HG02973 (cell line): ENCODE data around the gene TRMO.

ENCODE experiments used
- ATAC-seq: cut with Tn5 transposase; IDR thresholded peaks from one replicate; pipeline ENCODE4 v1.9.1; 2021; ENCODE audit warnings: moderate library complexity; ENCODE audit not compliant: unreplicated experiment

The TRMO gene

DNA sequence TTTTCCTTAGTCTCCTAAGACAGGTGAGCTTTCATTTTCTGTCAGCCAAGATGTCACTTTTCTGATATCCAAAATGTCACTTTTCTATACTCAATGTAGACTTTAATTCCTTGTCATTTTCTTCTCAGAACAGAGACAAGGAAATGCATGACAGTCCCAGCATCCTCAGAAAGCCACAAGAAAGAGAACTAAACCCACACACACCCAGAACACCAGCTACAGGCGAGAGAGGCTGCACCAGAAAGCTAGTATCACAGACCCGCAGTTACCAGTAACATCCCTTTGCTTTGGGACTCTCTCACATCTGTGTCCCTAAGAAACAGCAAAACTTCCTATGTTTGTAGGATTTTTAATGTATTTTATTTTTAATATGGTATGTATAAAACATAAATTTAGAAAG lies 17.1 kb downstream of the TRMO start:
- no peak for ATAC-seq

DNA sequence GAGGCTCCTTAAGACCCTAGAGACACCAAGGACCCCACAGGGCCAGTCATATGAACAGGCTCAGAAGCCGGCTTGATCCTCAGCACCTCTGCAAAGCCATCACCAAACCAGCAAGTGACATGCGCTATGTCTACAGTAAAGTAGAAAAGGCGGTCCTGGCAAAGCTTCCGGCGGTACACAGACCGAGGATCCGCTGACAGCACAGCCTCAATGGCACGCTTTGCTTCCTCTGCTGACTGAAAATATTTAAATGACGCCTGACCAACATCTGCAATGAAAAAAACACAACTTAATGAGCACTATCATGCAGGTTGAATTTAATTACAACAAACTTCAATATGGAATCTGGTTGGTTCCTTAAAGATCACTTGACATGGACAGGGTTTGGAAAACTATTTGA lies 17.6 kb downstream of the TRMO start:
- ATAC-seq = no peak

DNA sequence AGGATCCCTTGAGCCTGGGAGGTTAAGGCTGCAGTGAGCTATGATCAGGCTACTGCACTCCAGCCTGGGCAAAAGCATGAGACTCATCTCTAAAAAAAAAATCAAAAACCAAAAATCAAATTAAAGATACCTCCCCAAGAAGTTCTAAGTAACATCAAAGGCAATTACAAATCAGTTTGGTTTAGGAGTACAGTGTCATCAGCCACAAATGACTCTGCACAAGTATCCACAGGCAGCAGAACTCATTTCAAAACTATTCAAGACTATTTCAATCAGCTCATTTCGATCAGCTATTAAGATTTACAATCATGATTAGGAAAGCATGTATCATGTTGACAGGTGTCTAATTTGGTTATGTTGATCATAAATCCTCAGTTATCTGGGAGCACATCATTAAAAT lies 19.1 kb downstream of the TRMO start:
- no peak for ATAC-seq

DNA sequence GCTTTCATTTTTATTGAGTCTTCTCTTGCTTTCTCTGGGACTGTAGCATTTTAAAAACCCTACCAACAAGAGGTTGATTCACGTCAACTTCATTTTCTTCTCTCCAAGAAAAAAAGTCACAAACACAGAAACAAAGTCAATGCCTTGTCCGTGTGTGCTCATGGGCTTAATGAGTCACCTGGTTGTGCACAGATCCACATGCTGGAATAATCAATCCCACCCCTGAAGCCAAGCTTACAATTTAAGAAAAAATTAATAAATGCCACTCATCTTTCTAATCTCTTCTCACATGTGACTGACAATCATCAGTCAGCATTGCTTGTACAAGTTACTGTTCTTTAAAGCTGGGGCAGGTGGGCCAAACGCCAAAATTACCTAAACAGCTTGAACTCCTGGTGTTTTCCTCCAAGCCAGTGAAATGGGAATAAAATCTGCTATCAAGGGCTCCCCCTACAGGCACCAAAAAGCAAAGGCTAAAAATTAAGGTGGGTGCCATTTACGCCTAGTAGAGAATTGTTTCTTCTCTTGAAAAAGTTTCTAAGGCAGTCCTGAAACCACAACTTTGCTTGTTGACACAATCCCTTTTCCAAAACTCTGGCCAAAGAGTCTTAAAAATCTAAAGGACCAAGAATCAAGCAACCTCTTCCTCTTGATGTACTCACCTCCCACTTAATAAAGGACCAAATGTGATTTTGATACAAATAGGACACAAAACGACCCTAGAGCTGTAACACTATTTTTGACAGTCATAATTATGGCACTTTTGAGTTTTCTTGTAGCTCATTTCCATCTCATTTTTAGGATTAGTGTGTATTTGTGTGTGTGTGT lies 21.3 kb downstream of the TRMO start:
- ATAC-seq = no peak

DNA sequence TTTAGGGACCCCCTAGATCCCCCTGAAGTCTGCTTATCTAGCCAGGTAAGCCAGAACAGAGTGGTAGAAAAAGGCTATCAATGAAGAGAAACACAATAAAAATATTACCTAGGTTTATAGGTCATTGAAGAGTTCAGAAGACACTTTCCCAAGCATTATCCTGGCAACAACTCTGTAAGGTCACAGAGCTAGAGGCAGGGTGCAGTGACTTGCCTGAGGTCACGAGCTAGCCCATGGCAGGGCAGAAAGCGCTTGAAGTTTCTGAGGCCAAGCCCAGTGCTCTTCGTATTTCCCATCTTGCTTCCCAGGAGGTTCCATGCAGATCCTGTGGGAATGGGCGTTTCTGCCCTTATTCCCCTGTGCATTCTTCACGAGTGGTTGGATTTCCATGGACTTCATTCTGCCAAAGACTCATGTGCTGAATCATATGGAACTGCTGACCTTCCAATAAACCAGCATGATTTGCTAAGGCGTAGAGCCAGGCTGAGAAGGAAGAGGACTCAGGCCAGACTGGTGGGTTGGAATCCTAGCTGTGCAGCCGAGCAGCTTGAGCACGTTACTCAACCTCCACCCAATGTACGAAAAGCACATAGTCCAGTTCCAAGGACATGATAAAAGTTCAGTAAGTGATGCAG lies 22.1 kb downstream of the TRMO start:
- no peak for ATAC-seq

DNA sequence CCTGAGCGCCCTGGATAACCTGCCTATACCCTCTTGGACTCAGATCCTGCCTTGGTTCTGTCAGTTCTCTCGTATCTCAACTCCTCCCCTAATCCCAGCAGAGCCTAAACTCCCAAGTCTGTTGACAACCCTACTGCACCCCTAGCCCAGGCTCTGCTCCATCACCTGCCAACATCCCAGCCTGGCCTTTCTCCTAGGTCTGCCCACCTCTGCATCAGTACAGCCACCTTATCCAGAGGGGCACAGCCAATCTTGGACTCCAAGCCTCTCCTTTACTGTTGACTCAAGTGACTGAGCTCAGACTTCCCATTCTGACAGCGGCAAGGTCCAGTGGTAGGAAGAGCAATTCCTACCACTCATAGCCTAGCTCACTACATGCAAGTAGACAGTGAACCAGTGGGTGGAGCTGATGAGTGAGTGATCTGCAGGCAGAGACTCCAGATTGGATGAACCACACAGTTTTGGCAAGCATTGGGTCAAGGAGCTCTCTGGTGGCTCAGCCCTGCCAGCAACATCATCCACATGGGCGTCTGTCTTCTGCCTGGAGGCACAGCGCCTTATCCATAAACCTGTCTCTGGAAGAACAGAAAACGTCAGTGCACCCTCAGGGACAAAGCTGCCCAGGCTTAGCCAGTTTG lies 26.5 kb downstream of the TRMO start:
- no peak for ATAC-seq

DNA sequence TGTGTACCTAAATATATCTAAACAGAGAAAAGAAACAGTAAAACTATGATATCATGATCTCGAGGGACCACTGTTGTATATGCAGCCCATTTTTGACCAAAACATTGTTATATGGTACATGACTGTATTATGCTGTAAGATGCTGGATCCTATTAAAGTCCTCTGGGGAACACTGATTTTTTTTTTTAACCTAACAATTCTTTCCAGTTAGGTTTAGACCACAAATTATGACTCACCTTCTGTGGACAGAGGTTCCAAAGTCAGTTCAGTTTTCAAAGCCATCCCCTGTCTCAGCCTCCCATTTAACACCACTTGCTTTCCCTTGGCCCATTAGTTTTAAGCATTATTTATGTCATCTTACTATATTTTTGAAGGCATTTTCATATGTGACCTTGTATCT lies 27.1 kb downstream of the TRMO start:
- no peak for ATAC-seq

DNA sequence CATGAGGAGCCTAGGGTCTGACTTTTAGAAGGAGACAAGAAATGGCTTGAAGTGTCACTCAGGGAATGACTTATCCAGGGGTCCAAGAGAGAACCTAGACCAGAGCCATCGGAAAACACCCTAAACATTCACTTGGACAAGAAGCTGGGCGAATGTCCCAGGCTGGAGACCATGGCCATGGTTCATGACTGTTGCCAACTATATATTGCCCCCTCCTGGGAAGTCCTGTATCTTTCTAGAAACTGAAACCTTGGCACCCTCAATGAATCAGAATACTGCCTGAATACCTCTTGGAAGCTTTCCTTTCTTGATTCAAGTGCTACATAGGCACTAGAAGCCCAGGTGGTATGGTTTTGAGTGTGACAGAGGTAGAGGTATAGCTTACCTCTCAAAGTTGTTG lies 29.9 kb downstream of the TRMO start:
- no peak for ATAC-seq

DNA sequence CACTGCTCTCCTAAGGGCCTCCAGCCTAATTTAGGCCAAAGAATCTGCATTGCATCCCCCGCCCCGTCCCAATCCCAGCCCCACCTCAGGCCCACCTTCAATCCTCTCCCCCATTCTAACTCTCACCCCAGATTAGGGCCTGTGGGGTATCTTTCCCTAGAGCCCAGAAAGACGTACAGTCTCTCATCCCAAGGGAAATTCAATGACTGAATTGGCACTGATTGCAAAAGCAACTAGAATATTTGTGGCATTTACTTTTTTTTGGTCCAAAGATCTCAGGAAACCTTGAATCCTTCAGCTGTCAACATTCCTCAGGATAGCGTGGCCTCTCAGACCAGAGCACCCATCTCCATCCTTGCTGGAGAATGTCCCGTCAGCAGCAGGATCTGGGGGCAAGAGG lies 30.6 kb downstream of the TRMO start:
- ATAC-seq = no peak

DNA sequence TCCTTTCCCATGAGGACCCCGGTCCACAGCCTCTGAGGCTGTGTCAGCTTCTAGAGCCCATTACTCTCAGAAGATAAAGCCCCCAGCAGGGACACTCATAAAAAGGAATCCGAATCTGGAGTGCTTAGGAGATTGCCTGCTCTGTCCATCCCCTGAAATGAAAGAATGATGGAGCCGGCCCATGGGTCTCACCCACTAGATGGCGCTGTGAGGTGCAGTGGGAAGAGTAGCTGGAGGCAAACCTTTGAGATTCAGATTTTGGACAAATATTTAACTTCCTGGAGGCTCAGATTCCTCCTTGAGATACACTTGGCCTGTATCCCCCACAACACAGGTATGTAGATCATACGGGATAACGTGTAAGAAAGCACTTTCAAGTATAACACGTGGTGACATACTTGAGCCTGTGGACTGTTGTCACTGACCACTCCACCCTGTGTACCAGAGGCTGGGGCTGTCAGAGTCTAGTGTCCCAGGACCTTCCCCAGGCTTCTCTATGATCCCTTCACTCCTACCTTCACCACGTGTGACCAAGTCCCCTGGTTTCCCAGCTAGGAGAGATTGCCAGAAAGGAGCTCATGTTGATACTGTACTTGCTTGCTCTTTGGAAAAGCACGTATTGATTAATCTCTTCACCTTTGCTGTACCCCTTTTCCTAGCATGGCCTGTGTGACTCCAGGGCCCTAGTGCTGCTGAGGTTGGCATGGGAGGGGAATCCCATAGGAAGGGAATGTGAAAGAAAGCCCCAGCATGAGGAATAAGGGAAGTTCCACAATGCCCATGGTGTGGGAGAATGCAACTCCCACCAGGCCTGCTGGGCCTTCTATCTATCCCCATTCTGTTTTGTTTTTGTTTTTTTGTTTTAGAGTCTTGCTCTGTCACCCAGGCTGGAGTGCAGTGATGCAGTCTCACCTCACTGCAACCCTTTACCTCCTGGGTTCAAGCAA lies 32.1 kb downstream of the TRMO start:
- no peak for ATAC-seq

DNA sequence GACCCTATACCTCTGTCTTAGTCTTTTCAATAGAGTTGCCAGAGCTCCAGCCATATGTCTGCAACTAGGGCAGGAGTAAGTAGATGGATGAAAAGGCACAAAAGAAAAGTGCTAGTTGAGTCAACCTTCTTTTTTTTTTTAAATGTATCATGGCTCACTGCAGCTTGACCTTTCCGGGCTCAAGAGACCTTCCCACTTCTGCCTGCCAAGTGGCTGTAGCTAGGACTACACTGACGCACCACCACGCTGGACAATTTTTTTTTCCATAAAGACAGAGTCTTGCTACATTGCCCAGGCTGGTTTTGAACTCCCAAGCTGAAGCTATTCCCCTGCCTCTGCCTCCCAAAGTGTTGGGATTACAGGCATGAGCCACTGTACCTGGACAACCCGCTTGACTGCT lies 42.0 kb downstream of the TRMO start:
- no peak for ATAC-seq

DNA sequence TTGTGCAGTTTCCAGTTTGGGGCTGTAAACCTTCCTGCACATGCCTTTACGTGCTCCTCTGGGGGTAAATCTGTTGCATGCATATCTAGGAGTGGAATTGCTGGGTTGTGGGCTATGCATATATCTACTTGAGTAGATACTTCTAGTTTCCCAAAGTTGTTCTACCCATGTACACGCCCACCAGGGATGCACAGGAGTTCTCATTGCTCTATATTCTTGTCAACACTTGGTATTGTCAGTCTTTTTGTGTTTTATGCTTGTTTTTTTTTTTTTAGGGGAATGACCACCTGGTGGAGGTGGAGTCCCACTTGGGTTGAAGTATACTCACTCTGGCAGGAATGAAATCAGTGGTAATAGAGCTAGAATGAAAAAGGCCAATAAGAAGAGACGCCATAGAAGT lies 46.2 kb downstream of the TRMO start:
- ATAC-seq = no peak

DNA sequence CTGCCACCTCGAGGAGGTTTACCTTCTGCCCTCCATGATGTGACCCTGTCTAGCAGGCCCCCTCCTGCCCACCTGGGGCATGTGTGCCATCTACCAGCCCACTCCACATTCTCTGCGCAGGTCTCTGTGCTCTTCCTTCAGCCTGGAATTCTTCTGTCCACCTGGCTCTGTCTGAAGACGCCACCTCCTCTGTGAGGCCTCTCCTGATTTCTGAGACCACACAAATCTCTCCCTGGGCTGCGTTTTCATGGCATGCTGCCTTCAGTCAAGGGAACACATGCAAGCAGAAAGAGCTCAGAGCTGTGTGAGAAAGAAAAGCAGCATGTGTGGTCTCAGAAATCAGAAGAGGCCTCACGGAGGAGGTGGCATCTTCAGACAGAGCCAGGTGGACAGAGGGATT lies 47.2 kb downstream of the TRMO start:
- ATAC-seq = no peak

DNA sequence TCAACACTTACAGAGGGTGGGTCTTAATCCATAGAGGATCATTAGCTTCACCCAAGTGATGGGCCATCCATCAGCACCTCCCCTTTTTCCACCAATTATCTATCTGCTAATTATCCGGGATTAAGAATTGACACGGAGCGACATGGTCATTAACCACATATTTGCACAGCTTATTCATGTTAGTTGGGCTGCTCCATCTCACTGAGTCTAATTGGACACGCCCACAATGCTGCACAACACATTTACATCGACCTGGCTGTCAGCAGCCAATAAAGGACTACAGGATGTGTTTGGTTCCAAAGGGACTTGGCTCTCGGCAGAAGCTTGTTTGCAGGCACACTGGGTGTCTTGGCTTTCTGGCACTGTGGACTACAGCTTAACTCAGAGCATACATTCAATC lies 47.7 kb downstream of the TRMO start:
- no peak for ATAC-seq

DNA sequence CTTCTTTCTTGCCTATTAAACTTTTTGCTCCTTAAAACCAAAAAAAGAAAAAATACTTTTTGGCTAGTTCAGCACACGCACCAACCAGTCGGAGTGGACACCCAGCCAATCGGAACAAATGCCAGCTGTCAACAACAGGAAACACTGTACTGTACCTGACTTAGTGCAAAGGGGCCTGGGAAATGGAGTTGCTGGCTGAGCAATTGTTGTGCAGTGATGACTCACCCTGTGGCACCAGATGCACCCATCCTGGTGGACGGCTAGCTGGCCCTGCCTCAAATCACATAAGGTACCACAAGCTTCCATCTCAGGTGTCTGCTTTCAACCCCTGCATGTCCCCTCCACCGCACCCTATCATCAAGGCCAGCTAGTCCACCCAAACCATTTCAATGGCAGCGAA lies 48.4 kb downstream of the TRMO start:
- no peak for ATAC-seq

DNA sequence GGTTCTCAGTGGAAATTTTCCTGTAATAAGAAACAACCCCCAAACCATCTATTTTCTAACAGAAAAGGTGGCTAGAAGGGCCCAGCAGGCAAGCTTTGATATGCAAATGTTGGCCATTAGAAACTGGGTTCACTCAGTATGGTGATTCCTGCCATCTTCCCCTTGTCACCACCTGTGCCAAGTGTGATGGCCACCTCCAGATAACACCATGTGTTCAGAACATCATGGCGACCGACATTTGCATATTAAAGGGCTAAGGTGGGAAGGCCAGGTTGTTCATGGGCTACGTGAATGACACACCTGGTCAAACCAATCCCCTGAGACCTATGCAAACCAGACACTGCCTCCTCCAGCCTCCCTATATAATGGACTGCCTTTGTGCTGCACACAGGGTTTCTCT lies 48.9 kb downstream of the TRMO start:
- no peak for ATAC-seq

DNA sequence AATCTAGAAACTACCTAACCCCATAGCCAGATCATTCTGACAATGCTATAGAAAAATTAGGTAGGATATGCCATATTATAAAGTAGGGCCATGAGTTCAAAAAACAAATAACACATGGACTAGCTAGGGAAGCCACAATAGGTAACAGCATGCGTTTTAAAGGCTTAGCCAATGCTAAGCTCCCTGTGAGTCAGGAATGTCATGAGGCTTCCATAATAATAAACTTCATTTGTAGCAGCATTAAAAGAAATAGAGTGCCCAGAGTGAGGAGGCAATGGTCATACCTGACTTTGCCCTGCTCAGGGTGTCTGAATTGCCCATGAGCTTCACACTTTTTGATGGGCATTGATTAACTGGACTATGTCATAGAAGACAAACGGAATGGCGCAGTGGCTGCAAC lies 53.4 kb downstream of the TRMO start:
- ATAC-seq = no peak

DNA sequence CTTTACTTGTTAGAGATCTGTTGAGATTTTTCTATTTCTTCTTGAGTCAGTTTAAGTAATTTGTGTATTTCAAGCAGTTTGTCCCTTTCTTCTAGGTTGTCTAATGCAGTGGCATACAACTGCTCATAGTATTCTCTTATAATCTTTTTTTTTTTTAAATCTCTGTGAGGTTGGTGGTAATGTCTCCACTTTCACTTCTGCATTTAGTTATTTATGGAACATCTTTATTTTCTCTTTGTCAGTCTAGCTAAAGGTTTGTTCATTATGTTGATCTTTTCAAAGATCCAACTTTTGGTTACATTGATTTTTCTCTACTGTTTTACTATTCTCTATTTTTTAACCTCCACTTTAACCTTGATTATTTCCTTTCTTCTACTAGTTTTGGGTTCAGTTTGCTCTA lies 55.5 kb downstream of the TRMO start:
- ATAC-seq = no peak

DNA sequence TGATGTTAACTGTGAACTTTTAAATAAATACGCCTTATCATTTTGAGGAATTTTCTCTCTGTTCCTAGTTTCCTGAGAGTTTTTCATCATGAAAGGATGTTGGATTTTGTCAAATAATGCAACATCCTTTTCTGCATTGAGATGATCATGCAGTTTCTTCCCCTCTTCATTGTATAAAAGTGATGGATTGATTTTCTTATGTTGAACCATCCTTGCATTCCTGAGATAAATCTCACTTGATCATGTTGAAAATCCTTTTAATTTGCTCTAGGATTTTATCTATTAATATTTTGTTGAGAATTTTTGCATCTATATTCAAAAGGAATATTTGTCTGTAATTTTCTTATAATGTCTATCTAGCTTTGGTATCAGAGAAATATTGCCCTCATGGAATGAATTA lies 56.0 kb downstream of the TRMO start:
- no peak for ATAC-seq

DNA sequence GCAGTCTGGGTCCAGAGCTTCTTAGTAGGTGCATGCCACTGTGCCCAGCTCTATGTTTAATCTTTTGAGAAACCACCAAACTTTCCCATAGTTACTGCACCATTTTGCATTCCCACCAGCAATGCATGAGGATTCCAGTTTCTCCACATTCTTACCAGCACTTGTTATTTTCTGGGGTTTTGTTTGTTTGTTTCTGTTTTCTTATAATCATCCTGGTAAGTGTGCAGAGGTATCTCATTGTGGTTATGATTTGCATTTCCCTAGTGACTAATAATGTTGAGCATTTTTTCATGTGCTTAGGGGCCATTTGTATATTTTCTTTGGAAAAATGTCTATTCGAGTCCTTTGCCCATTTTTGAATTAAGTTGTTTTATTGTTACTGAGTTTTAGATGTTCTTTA lies 57.9 kb downstream of the TRMO start:
- no peak for ATAC-seq

DNA sequence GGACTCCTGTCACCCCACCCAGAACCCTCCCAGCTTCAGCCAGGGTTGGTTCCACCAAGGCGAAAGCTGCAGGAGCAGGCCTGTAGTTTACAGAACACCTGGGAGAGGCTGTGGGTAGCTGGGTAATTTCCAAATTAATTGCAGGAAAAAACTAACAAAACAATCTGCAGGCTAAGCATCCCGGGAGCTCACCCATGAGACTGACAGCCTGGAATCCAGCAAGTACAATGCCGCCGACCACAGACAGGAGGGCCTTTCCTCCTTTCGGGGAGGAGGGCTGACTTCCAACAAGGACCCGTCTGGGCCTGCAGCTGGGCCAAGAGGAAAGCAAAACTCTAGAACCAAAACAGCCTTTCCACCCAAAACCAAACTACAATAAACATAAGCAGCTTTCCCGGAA lies 59.0 kb downstream of the TRMO start:
- ATAC-seq = no peak
